ENCODE data around the gene NCCRP1. TPM values are rescaled to one million over a fixed set of nuclear protein-coding genes. Genes with fewer than 3 reads are reported as not detected.

NCCRP1 gene
- total RNA-seq, 1 donor from 2014 or later, result not detected

- H3K4me3 Mint-ChIP-seq, result no peak overlapping the region
- peaks cover 2% of the 10 kb centered on the region for H3K36me3 Mint-ChIP-seq (ENCODE audit: low read depth)
- H3K27me3 Mint-ChIP-seq, result no peaks in the 10 kb centered on the region
- H3K27ac Mint-ChIP-seq, result no peak overlapping the region
- intact Hi-C loops (cut with micrococcal nuclease), result no loop called here
- no peaks in the 10 kb centered on the region for H3K4me1 Mint-ChIP-seq
- H3K9me3 Mint-ChIP-seq, result no peaks in the 10 kb centered on the region
- DNase-seq, result no peak
These were observed 26.2 kb upstream of the NCCRP1 start for GRCh38 chr19:39170386-39171231.

DNA sequence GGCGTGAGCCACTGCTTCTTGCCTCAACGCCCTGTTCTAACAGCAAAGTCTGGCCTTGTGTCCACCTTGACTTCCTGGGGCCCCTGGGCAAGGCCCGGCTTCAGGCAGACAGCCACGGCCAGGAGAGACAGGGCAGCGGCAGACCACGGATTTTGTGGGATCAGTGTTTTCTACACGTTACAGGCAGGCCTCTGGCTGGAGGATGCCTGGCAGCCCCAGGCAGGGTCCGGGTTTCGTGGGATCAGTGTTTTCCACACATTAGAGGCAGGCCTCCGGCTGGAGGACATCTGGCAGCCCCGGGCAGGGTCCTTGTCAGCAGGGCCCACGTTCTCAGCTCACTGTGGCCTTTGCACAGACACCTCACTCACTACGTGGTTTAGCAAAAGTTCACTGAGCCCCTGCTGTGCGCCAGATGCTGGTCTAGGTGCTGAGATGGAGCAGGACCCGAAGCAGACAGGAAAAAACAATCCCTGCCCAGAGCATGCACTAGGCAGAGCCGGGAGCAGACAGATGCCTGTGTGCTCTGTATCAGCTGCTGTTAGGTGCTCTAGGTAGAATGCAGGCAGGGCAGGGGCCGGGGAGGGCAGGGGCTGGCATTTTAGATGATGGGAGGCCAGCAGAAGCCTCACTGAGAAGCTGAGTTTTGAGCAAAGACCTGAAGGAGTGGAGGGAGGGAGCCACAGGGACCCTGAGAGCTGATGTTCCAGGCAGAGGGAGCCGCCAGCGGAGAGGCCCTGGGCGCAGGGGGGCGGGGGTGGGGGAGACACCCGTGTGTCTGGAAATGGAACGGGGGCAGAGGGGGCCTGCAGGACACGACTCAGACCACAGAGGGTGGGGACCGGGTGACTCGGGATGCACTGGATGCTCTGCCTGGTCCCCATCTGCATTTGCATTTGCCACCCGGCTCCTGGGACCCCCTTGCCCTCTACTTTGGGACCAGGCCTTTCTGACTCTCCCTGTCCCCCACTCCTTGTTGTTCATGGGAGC is 25.0 kb upstream of the NCCRP1 start:
- intact Hi-C loops (cut with micrococcal nuclease), result no loop called here
- Mint-ChIP-seq H3K36me3 (ENCODE audit: low read depth) (peaks cover 2% of the 10 kb centered on the region), H3K9me3 (no peaks in the 10 kb centered on the region), H3K27me3 (no peaks in the 10 kb centered on the region), H3K4me3 (no peak overlapping the region), H3K4me1 (no peaks in the 10 kb centered on the region), H3K27ac (no peak overlapping the region)
- no peak for DNase-seq

DNA sequence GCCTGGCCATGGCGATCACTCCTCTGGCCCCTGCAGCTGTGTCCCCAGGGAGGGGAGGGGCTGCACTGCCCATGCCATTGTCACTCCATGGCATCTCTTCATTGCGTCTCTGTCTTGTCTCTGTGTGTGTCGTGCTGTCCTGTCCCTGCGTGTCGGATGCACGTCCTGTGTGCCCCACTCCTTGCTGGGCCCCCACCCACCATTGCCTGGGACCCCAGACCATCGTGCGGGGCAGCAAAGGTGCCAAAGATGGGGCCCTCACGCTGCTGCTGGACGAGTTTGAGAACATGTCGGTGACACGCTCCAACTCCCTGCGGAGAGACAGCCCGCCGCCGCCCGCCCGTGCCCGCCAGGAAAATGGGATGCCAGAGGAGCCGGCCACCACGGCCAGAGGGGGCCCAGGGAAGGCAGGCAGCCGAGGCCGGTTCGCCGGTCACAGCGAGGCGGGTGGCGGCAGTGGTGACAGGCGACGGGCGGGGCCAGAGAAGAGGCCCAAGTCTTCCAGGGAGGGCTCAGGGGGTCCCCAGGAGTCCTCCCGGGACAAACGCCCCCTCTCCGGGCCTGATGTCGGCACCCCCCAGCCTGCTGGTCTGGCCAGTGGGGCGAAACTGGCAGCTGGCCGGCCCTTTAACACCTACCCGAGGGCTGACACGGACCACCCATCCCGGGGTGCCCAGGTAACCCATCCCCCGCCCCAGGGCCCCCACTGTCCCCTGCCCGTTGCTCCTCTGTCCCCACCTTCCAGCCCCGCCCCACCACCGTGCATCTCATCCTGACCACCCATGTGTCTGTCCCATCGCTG is 23.9 kb upstream of the NCCRP1 start:
- H3K4me1 Mint-ChIP-seq, result no peaks in the 10 kb centered on the region
- no peak for DNase-seq
- no peaks in the 10 kb centered on the region for H3K9me3 Mint-ChIP-seq
- peaks cover 2% of the 10 kb centered on the region for H3K36me3 Mint-ChIP-seq (ENCODE audit: low read depth)
- intact Hi-C loops (cut with micrococcal nuclease), result no loop called here
- no peak overlapping the region for H3K4me3 Mint-ChIP-seq
- H3K27me3 Mint-ChIP-seq, result no peaks in the 10 kb centered on the region
- no peak overlapping the region for H3K27ac Mint-ChIP-seq

DNA sequence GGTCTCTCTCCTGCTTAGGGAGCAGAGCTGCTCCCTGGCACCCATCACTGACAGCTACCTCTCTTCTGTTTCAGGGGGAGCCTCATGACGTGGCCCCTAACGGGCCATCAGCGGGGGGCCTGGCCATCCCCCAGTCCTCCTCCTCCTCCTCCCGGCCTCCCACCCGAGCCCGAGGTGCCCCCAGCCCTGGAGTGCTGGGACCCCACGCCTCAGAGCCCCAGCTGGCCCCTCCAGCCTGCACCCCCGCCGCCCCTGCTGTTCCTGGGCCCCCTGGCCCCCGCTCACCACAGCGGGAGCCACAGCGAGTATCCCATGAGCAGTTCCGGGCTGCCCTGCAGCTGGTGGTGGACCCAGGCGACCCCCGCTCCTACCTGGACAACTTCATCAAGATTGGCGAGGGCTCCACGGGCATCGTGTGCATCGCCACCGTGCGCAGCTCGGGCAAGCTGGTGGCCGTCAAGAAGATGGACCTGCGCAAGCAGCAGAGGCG is 23.2 kb upstream of the NCCRP1 start:
- Mint-ChIP-seq H3K36me3 (ENCODE audit: low read depth) (peaks cover 2% of the 10 kb centered on the region), H3K4me1 (no peaks in the 10 kb centered on the region), H3K27ac (no peak overlapping the region), H3K9me3 (no peaks in the 10 kb centered on the region), H3K4me3 (no peak overlapping the region), H3K27me3 (no peaks in the 10 kb centered on the region)
- intact Hi-C loops (cut with micrococcal nuclease), result no loop called here
- no peak for DNase-seq

GRCh38 chr19:39174142-39174541 is 22.6 kb upstream of the NCCRP1 start:
- no peak for DNase-seq

DNA sequence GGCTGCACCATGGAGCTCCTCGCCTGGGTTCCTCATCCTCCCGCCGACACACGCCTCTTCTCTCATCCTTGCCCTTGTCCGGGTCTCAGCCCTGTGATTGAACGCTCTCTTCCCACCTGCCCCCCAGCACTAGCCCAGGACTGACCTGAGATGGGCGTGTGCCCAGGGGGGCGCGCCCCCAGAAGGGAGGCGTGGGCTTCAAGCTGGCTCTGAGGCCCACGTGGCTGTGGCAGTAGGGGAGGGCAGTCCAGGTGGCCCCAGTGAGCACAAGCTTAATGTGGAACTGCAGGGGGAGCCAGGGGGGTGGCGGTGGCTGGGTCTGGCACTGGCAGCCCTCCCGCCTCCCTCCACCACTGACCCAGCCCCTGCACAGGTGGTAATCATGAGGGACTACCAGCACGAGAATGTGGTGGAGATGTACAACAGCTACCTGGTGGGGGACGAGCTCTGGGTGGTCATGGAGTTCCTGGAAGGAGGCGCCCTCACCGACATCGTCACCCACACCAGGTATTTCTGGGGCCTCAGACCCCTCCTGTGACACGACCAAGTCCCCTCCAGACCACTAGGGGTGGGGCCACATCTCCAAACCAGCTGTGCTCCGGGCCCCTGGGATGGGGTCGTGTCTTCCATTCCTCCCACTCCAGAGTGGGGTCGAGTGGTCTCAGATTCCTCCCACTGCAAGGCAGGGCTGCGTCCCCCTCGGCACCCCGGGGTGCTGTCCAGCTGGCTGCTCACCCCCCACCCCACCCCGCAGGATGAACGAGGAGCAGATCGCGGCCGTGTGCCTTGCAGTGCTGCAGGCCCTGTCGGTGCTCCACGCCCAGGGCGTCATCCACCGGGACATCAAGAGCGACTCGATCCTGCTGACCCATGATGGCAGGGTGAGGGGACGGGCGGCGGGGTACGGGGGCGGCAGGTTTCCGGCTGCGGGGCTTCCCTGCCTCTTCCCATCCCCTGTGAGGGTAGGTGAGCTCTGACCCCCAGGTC is 21.9 kb upstream of the NCCRP1 start:
- peaks cover 6% of the 10 kb centered on the region for H3K36me3 Mint-ChIP-seq (ENCODE audit: low read depth)
- no peaks in the 10 kb centered on the region for H3K27me3 Mint-ChIP-seq
- H3K9me3 Mint-ChIP-seq, result no peaks in the 10 kb centered on the region

More at GRCh38 chr19:39174142-39174541, 22.6 kb upstream of the NCCRP1 start:
- Mint-ChIP-seq H3K27me3 (no peaks in the 10 kb centered on the region), H3K9me3 (no peaks in the 10 kb centered on the region), H3K36me3 (ENCODE audit: low read depth) (peaks cover 6% of the 10 kb centered on the region), H3K4me1 (no peaks in the 10 kb centered on the region), H3K27ac (no peak overlapping the region), H3K4me3 (no peak overlapping the region)
- intact Hi-C loops (cut with micrococcal nuclease), result no loop called here

GRCh38 chr19:39175564-39175963 is 21.2 kb upstream of the NCCRP1 start:
- Mint-ChIP-seq H3K36me3 (ENCODE audit: low read depth) (peaks cover 6% of the 10 kb centered on the region), H3K27ac (no peak overlapping the region), H3K4me3 (no peak overlapping the region), H3K4me1 (no peaks in the 10 kb centered on the region), H3K9me3 (no peaks in the 10 kb centered on the region), H3K27me3 (no peaks in the 10 kb centered on the region)
- no peak for DNase-seq
- intact Hi-C loops (cut with micrococcal nuclease), result no loop called here

More for the DNA sequence above, 21.9 kb upstream of the NCCRP1 start:
- H3K27ac Mint-ChIP-seq, result no peak overlapping the region
- intact Hi-C loops (cut with micrococcal nuclease), result no loop called here
- no peak for DNase-seq
- H3K4me3 Mint-ChIP-seq, result no peak overlapping the region
- H3K4me1 Mint-ChIP-seq, result no peaks in the 10 kb centered on the region

DNA sequence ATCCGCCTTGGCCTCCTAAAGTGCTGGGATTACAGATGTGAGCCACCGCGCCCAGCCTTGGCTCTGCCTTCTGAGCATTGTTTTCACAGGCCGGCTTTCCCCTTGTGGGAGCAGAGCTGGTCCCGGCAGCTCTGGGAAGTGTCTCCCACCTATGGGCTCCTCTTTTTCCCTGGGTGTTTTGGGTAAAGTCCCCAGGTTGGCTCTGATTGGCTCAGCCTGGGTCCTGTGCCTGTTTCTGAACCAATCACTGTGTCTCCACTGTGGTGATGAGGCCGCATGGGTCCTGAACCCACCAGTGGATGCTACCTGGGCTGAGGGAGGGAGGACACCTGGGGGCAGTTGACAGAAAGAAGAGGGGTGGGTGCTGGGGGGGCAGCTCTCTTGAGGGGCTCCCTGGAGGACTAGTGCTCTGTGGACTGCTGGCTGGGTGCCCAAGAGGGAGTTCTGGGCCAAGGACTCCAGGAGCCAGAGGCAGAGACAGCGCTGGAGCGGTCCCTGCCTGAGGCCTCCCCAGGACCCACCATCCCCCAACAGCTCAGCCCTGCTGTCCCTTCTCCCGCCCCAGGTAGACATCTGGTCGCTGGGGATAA is 19.6 kb upstream of the NCCRP1 start:
- no peak for DNase-seq
- H3K36me3 Mint-ChIP-seq (ENCODE audit: low read depth), result peaks cover 6% of the 10 kb centered on the region
- H3K27me3 Mint-ChIP-seq, result no peaks in the 10 kb centered on the region
- H3K4me3 Mint-ChIP-seq, result no peak overlapping the region
- H3K9me3 Mint-ChIP-seq, result no peaks in the 10 kb centered on the region
- H3K27ac Mint-ChIP-seq, result no peak overlapping the region
- H3K4me1 Mint-ChIP-seq, result no peaks in the 10 kb centered on the region
- intact Hi-C loops (cut with micrococcal nuclease), result no loop called here

DNA sequence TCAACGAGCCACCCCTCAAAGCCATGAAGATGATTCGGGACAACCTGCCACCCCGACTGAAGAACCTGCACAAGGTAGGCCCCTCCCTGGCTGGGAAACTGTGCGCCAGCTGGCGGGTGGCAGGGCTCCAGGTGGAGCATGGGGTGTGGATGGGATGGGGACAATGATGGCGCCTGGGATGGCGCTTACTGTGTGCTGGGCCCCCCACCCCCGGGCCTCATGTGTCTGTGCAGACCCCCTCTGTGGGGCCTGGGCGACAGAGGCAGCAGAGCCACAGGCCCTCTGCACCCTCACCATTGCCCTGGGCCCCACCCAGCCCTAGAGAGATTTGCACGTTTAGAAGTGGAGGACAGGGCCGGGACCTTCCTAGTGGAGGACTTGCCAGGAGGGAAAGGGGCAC is 19.0 kb upstream of the NCCRP1 start:
- Mint-ChIP-seq H3K27me3 (no peaks in the 10 kb centered on the region), H3K36me3 (ENCODE audit: low read depth) (peaks cover 6% of the 10 kb centered on the region), H3K4me3 (no peak overlapping the region), H3K9me3 (no peaks in the 10 kb centered on the region), H3K4me1 (no peaks in the 10 kb centered on the region), H3K27ac (no peak overlapping the region)
- intact Hi-C loops (cut with micrococcal nuclease), result no loop called here
- no peak for DNase-seq

DNA sequence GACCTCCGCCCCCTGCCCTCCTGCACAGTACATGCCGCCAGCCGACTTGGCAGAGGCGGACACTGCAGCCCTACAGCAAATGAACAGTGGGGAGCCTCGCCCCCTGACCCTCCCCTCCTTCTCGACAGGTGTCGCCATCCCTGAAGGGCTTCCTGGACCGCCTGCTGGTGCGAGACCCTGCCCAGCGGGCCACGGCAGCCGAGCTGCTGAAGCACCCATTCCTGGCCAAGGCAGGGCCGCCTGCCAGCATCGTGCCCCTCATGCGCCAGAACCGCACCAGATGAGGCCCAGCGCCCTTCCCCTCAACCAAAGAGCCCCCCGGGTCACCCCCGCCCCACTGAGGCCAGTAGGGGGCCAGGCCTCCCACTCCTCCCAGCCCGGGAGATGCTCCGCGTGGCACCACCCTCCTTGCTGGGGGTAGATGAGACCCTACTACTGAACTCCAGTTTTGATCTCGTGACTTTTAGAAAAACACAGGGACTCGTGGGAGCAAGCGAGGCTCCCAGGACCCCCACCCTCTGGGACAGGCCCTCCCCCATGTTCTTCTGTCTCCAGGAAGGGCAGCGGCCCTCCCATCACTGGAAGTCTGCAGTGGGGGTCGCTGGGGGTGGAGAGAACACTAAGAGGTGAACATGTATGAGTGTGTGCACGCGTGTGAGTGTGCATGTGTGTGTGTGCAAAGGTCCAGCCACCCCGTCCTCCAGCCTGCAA is 18.3 kb upstream of the NCCRP1 start:
- H3K4me3 Mint-ChIP-seq, result no peak overlapping the region
- H3K27me3 Mint-ChIP-seq, result no peaks in the 10 kb centered on the region
- intact Hi-C loops (cut with micrococcal nuclease), result no loop called here
- no peaks in the 10 kb centered on the region for H3K9me3 Mint-ChIP-seq
- no peak overlapping the region for H3K27ac Mint-ChIP-seq
- H3K4me1 Mint-ChIP-seq, result no peaks in the 10 kb centered on the region
- peaks cover 6% of the 10 kb centered on the region for H3K36me3 Mint-ChIP-seq (ENCODE audit: low read depth)
- DNase-seq, result no peak

GRCh38 chr19:39179754-39180153 is 17.0 kb upstream of the NCCRP1 start:
- peaks cover 5% of the 10 kb centered on the region for H3K36me3 Mint-ChIP-seq (ENCODE audit: low read depth)
- intact Hi-C loops (cut with micrococcal nuclease), result no loop called here

DNA sequence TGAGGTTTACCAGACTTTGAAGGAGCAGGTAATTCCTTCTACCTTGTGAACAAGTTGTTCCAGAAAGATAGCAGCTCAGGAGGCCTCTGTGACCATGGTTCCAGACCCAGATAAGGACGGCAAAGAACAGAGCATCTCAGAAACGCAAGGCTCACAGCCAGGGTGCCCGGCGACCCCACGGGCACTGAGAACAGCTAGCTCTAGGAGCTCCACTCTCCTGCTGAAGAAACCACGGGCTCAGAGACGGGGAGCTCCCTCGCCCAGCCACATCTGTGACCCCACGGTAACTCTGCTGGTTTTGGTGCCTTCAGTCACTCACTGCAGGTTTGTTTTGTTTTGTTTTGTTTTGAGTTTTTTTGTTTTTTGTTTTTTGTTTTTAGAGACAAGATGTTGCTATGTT is 16.0 kb upstream of the NCCRP1 start:
- no peak for DNase-seq
- intact Hi-C loops (cut with micrococcal nuclease), result no loop called here
- H3K4me3 Mint-ChIP-seq, result no peak overlapping the region
- no peaks in the 10 kb centered on the region for H3K4me1 Mint-ChIP-seq
- no peaks in the 10 kb centered on the region for H3K27me3 Mint-ChIP-seq
- no peak overlapping the region for H3K27ac Mint-ChIP-seq
- peaks cover 5% of the 10 kb centered on the region for H3K36me3 Mint-ChIP-seq (ENCODE audit: low read depth)
- H3K9me3 Mint-ChIP-seq, result no peaks in the 10 kb centered on the region

More at GRCh38 chr19:39179754-39180153, 17.0 kb upstream of the NCCRP1 start:
- Mint-ChIP-seq H3K9me3 (no peaks in the 10 kb centered on the region), H3K27ac (no peak overlapping the region), H3K27me3 (no peaks in the 10 kb centered on the region), H3K4me3 (no peak overlapping the region), H3K4me1 (no peaks in the 10 kb centered on the region)
- no peak for DNase-seq
